ENCODE data around the gene SCARB2.

Gene SCARB2

GRCh38 chr4:76213415-76214176 is at the start of gene SCARB2:
Gene SCARB2, minus strand, starts transcription at chr4:76213824. Its CDS starts 281 bp downstream, at chr4:76213543.
- TF ChIP-seq EP300 (IDR thresholded peaks at IDR 0.05; ENCODE audit: borderline replicate concordance) (no peak; the same call in 1 of the 2 replicates), EGR1 (IDR thresholded peaks at IDR 0.05) (peak; percentile 69), USF1 (IDR thresholded peaks at IDR 0.05) (peak; percentile 91), TCF12 (IDR thresholded peaks at IDR 0.05; ENCODE audit: low read depth) (no peak), MAX (IDR thresholded peaks at IDR 0.05) (peak; percentile 75), TAF1 (IDR thresholded peaks at IDR 0.05; ENCODE audit: low read depth) (peak; percentile 33)

GRCh38 chr4:76260571-76260970 is 46.9 kb upstream of the SCARB2 start:
- TF ChIP-seq YY1 (IDR thresholded peaks at IDR 0.05; ENCODE audit: low read depth) (no peak), CEBPB (IDR thresholded peaks at IDR 0.05) (no peak), NFIC (IDR thresholded peaks at IDR 0.05) (no peak), REST (IDR thresholded peaks at IDR 0.05; ENCODE audit: low read depth) (no peak), FOXM1 (IDR thresholded peaks at IDR 0.05; ENCODE audit: borderline replicate concordance, low read depth) (no peak)

GRCh38 chr4:76257824-76258223 is 44.2 kb upstream of the SCARB2 start:
- TF ChIP-seq TEAD4 (IDR thresholded peaks at IDR 0.05), result no peak

- TF ChIP-seq REST (IDR thresholded peaks at IDR 0.05; ENCODE audit: low read depth) (no peak), MAX (IDR thresholded peaks at IDR 0.05) (no peak)
These were observed 43.3 kb upstream of the SCARB2 start for GRCh38 chr4:76256968-76257367.

GRCh38 chr4:76256032-76256431 is 42.4 kb upstream of the SCARB2 start:
- no peak for TF ChIP-seq YY1 (IDR thresholded peaks at IDR 0.05; ENCODE audit: low read depth)
- TF ChIP-seq REST (IDR thresholded peaks at IDR 0.05; ENCODE audit: low read depth), result no peak
- TF ChIP-seq EGR1 (IDR thresholded peaks at IDR 0.05), result no peak
- no peak for TF ChIP-seq TEAD4 (IDR thresholded peaks at IDR 0.05)
- no peak for TF ChIP-seq TCF12 (IDR thresholded peaks at IDR 0.05; ENCODE audit: low read depth)
- TF ChIP-seq FOXM1 (IDR thresholded peaks at IDR 0.05; ENCODE audit: borderline replicate concordance, low read depth), result no peak

- no peak for TF ChIP-seq TAF1 (IDR thresholded peaks at IDR 0.05; ENCODE audit: low read depth)
- TF ChIP-seq RAD21 (IDR thresholded peaks at IDR 0.05; ENCODE audit: low read depth), result no peak
- TF ChIP-seq USF1 (IDR thresholded peaks at IDR 0.05), result no peak
- TF ChIP-seq YY1 (IDR thresholded peaks at IDR 0.05; ENCODE audit: low read depth), result no peak
- TF ChIP-seq NFIC (IDR thresholded peaks at IDR 0.05), result no peak
- TF ChIP-seq CREB1 (IDR thresholded peaks at IDR 0.05; ENCODE audit: low read depth), result no peak
- TF ChIP-seq FOXM1 (IDR thresholded peaks at IDR 0.05; ENCODE audit: borderline replicate concordance, low read depth), result no peak
- TF ChIP-seq REST (IDR thresholded peaks at IDR 0.05; ENCODE audit: low read depth), result no peak
- TF ChIP-seq TCF12 (IDR thresholded peaks at IDR 0.05; ENCODE audit: low read depth), result no peak
- no peak for TF ChIP-seq CEBPB (IDR thresholded peaks at IDR 0.05)
These were observed 39.9 kb upstream of the SCARB2 start for GRCh38 chr4:76253511-76253910.
